ENCODE data around the gene ENOSF1.

- TF ChIP-seq, protein P1, sequence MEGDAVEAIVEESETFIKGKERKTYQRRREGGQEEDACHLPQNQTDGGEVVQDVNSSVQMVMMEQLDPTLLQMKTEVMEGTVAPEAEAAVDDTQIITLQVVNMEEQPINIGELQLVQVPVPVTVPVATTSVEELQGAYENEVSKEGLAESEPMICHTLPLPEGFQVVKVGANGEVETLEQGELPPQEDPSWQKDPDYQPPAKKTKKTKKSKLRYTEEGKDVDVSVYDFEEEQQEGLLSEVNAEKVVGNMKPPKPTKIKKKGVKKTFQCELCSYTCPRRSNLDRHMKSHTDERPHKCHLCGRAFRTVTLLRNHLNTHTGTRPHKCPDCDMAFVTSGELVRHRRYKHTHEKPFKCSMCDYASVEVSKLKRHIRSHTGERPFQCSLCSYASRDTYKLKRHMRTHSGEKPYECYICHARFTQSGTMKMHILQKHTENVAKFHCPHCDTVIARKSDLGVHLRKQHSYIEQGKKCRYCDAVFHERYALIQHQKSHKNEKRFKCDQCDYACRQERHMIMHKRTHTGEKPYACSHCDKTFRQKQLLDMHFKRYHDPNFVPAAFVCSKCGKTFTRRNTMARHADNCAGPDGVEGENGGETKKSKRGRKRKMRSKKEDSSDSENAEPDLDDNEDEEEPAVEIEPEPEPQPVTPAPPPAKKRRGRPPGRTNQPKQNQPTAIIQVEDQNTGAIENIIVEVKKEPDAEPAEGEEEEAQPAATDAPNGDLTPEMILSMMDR (conservative IDR thresholded peaks at IDR 0.05): no peak
- no peak for TF ChIP-seq EZH2 (IDR thresholded peaks at IDR 0.05; ENCODE audit: low read depth)
These were observed 27.0 kb downstream of the ENOSF1 start for GRCh38 chr18:685438-685837.
